ENCODE measurements around the gene MCAM.

MCAM gene

GRCh38 chr11:119309953-119310681, 6.8 kb downstream of the MCAM start:
- Histone ChIP-seq H3K9ac (ENCODE audit: insufficient read length, low read depth) (no peak overlapping the region), H3K36me3 (ENCODE audit: insufficient read depth, insufficient read length, low read length) (peaks cover 84% of the 10 kb centered on the region), H3K4me1 (ENCODE audit: insufficient read depth, insufficient read length) (peaks cover 4% of the 10 kb centered on the region), H3K4me3 (ENCODE audit: insufficient read length, low read depth) (no peak overlapping the region), H3K27me3 (ENCODE audit: insufficient read depth, insufficient read length) (no peaks in the 10 kb centered on the region), H3K9me3 (ENCODE audit: insufficient read depth, low read length) (no peaks in the 10 kb centered on the region)
- TF ChIP-seq SUZ12 (IDR thresholded peaks at IDR 0.05; ENCODE audit: extremely low read depth, insufficient read depth, insufficient read length) (no peak), ZNF274 (IDR thresholded peaks at IDR 0.05; ENCODE audit: low read depth, low read length) (no peak), YY1 (IDR thresholded peaks at IDR 0.05; ENCODE audit: insufficient read depth, insufficient read length) (no peak)
- no peak for DNase-seq (ENCODE audit: low read depth, low spot score)

GRCh38 chr11:119309411-119309810, 7.5 kb downstream of the MCAM start:
- no peak overlapping the region for H3K4me3 ChIP-seq (ENCODE audit: insufficient read length, low read depth)
- no peak for DNase-seq (ENCODE audit: low read depth, low spot score)
- no peak overlapping the region for H3K9ac ChIP-seq (ENCODE audit: insufficient read length, low read depth)
- no peaks in the 10 kb centered on the region for H3K9me3 ChIP-seq (ENCODE audit: insufficient read depth, low read length)
- TF ChIP-seq YY1 (IDR thresholded peaks at IDR 0.05; ENCODE audit: insufficient read depth, insufficient read length) (no peak), ZNF274 (IDR thresholded peaks at IDR 0.05; ENCODE audit: low read depth, low read length) (no peak), SUZ12 (IDR thresholded peaks at IDR 0.05; ENCODE audit: extremely low read depth, insufficient read depth, insufficient read length) (no peak)
- H3K36me3 ChIP-seq (ENCODE audit: insufficient read depth, insufficient read length, low read length), result peaks cover 77% of the 10 kb centered on the region
- no peaks in the 10 kb centered on the region for H3K27me3 ChIP-seq (ENCODE audit: insufficient read depth, insufficient read length)
- no peaks in the 10 kb centered on the region for H3K4me1 ChIP-seq (ENCODE audit: insufficient read depth, insufficient read length)

GRCh38 chr11:119307974-119308373, 9.0 kb downstream of the MCAM start:
- TF ChIP-seq YY1 (IDR thresholded peaks at IDR 0.05; ENCODE audit: insufficient read depth, insufficient read length), result no peak
- TF ChIP-seq SUZ12 (IDR thresholded peaks at IDR 0.05; ENCODE audit: extremely low read depth, insufficient read depth, insufficient read length), result no peak
- no peak for TF ChIP-seq ZNF274 (IDR thresholded peaks at IDR 0.05; ENCODE audit: low read depth, low read length)
- no peak overlapping the region for H3K4me3 ChIP-seq (ENCODE audit: insufficient read length, low read depth)
- peaks cover 78% of the 10 kb centered on the region for H3K36me3 ChIP-seq (ENCODE audit: insufficient read depth, insufficient read length, low read length)
- no peak for DNase-seq (ENCODE audit: low read depth, low spot score)
- H3K27me3 ChIP-seq (ENCODE audit: insufficient read depth, insufficient read length), result no peaks in the 10 kb centered on the region
- H3K9me3 ChIP-seq (ENCODE audit: insufficient read depth, low read length), result no peaks in the 10 kb centered on the region
- H3K9ac ChIP-seq (ENCODE audit: insufficient read length, low read depth), result no peak overlapping the region
- H3K4me1 ChIP-seq (ENCODE audit: insufficient read depth, insufficient read length), result no peaks in the 10 kb centered on the region

GRCh38 chr11:119307219-119307618, 9.7 kb downstream of the MCAM start:
- H3K4me3 ChIP-seq (ENCODE audit: insufficient read length, low read depth), result no peak overlapping the region
- H3K4me1 ChIP-seq (ENCODE audit: insufficient read depth, insufficient read length), result no peaks in the 10 kb centered on the region
- peaks cover 78% of the 10 kb centered on the region for H3K36me3 ChIP-seq (ENCODE audit: insufficient read depth, insufficient read length, low read length)
- no peaks in the 10 kb centered on the region for H3K9me3 ChIP-seq (ENCODE audit: insufficient read depth, low read length)
- TF ChIP-seq ZNF274 (IDR thresholded peaks at IDR 0.05; ENCODE audit: low read depth, low read length) (no peak), YY1 (IDR thresholded peaks at IDR 0.05; ENCODE audit: insufficient read depth, insufficient read length) (no peak), SUZ12 (IDR thresholded peaks at IDR 0.05; ENCODE audit: extremely low read depth, insufficient read depth, insufficient read length) (no peak)
- no peak overlapping the region for H3K9ac ChIP-seq (ENCODE audit: insufficient read length, low read depth)
- H3K27me3 ChIP-seq (ENCODE audit: insufficient read depth, insufficient read length), result no peaks in the 10 kb centered on the region
- DNase-seq (ENCODE audit: low read depth, low spot score), result no peak

- TF ChIP-seq YY1 (IDR thresholded peaks at IDR 0.05; ENCODE audit: insufficient read depth, insufficient read length) (no peak), ZNF274 (IDR thresholded peaks at IDR 0.05; ENCODE audit: low read depth, low read length) (no peak), SUZ12 (IDR thresholded peaks at IDR 0.05; ENCODE audit: extremely low read depth, insufficient read depth, insufficient read length) (no peak)
- Histone ChIP-seq H3K4me3 (ENCODE audit: insufficient read length, low read depth) (no peak overlapping the region), H3K9ac (ENCODE audit: insufficient read length, low read depth) (no peak overlapping the region), H3K27me3 (ENCODE audit: insufficient read depth, insufficient read length) (no peaks in the 10 kb centered on the region), H3K9me3 (ENCODE audit: insufficient read depth, low read length) (no peaks in the 10 kb centered on the region), H3K36me3 (ENCODE audit: insufficient read depth, insufficient read length, low read length) (peaks cover 78% of the 10 kb centered on the region), H3K4me1 (ENCODE audit: insufficient read depth, insufficient read length) (no peaks in the 10 kb centered on the region)
- no peak for DNase-seq (ENCODE audit: low read depth, low spot score)
Observed at GRCh38 chr11:119306373-119306890, 10.5 kb downstream of the MCAM start.

GRCh38 chr11:119305556-119306372, 11.2 kb downstream of the MCAM start:
- no peaks in the 10 kb centered on the region for H3K4me1 ChIP-seq (ENCODE audit: insufficient read depth, insufficient read length)
- no peak overlapping the region for H3K4me3 ChIP-seq (ENCODE audit: insufficient read length, low read depth)
- no peak overlapping the region for H3K9ac ChIP-seq (ENCODE audit: insufficient read length, low read depth)
- DNase-seq (ENCODE audit: low read depth, low spot score), result no peak
- TF ChIP-seq YY1 (IDR thresholded peaks at IDR 0.05; ENCODE audit: insufficient read depth, insufficient read length) (no peak), ZNF274 (IDR thresholded peaks at IDR 0.05; ENCODE audit: low read depth, low read length) (no peak), SUZ12 (IDR thresholded peaks at IDR 0.05; ENCODE audit: extremely low read depth, insufficient read depth, insufficient read length) (no peak)
- no peaks in the 10 kb centered on the region for H3K27me3 ChIP-seq (ENCODE audit: insufficient read depth, insufficient read length)
- no peaks in the 10 kb centered on the region for H3K9me3 ChIP-seq (ENCODE audit: insufficient read depth, low read length)
- peaks cover 78% of the 10 kb centered on the region for H3K36me3 ChIP-seq (ENCODE audit: insufficient read depth, insufficient read length, low read length)

GRCh38 chr11:119303227-119303718, 13.7 kb downstream of the MCAM start:
- no peak overlapping the region for H3K4me3 ChIP-seq (ENCODE audit: insufficient read length, low read depth)
- DNase-seq (ENCODE audit: low read depth, low spot score), result no peak
- H3K9me3 ChIP-seq (ENCODE audit: insufficient read depth, low read length), result no peaks in the 10 kb centered on the region
- no peak for TF ChIP-seq YY1 (IDR thresholded peaks at IDR 0.05; ENCODE audit: insufficient read depth, insufficient read length)
- no peak for TF ChIP-seq SUZ12 (IDR thresholded peaks at IDR 0.05; ENCODE audit: extremely low read depth, insufficient read depth, insufficient read length)
- no peak for TF ChIP-seq ZNF274 (IDR thresholded peaks at IDR 0.05; ENCODE audit: low read depth, low read length)
- H3K4me1 ChIP-seq (ENCODE audit: insufficient read depth, insufficient read length), result no peaks in the 10 kb centered on the region
- H3K9ac ChIP-seq (ENCODE audit: insufficient read length, low read depth), result no peak overlapping the region
- peaks cover 78% of the 10 kb centered on the region for H3K36me3 ChIP-seq (ENCODE audit: insufficient read depth, insufficient read length, low read length)
- H3K27me3 ChIP-seq (ENCODE audit: insufficient read depth, insufficient read length), result no peaks in the 10 kb centered on the region
